Parathyroid adenoma (tissue), 2 donors: ENCODE data around the gene GNAS.

ENCODE experiments used
- H2AFZ ChIP-seq: fragments of 300-600 bp; sonication (generic); one replicate; pipeline ENCODE4 v1.7.0; 2017; ENCODE audit warnings: antibody characterized with exemption, mild to moderate bottlenecking
- H3K27ac ChIP-seq: fragments of 300-600 bp; sonication (generic); one replicate; pipeline ENCODE4 v1.7.0; 2017
- H3K27me3 ChIP-seq: fragments of 300-600 bp; sonication (generic); one replicate; pipeline ENCODE4 v1.7.0; 2017; ENCODE audit warnings: low read length; ENCODE audit not compliant: control insufficient read depth, insufficient read depth
- H3K36me3 ChIP-seq: fragments of 300-600 bp; sonication (generic); one replicate; pipeline ENCODE4 v1.7.0; 2017; ENCODE audit warnings: low read length; ENCODE audit not compliant: control insufficient read depth, insufficient read depth
- H3K4me1 ChIP-seq: fragments of 300-600 bp; sonication (generic); one replicate; pipeline ENCODE4 v1.7.0; 2017; ENCODE audit warnings: control low read depth
- H3K4me2 ChIP-seq: fragments of 300-600 bp; sonication (generic); one replicate; pipeline ENCODE4 v1.7.0; 2017; ENCODE audit warnings: low read length
- H3K4me3 ChIP-seq: fragments of 300-600 bp; sonication (generic); one replicate; pipeline ENCODE4 v1.7.0; 2017; ENCODE audit warnings: low read depth, low read length
- H3K79me2 ChIP-seq: fragments of 300-600 bp; sonication (generic); one replicate; pipeline ENCODE4 v1.7.0; 2017; ENCODE audit warnings: control low read depth
- H3K9ac ChIP-seq: fragments of 300-600 bp; sonication (generic); one replicate; pipeline ENCODE4 v1.7.0; 2017; ENCODE audit warnings: mild to moderate bottlenecking
- H3K9me3 ChIP-seq: fragments of 300-600 bp; sonication (generic); one replicate; pipeline ENCODE4 v1.7.0; 2017; ENCODE audit warnings: low read length; ENCODE audit not compliant: control insufficient read depth
- TF ChIP-seq, protein P1 (sequence below): fragments of 300-600 bp; sonication (generic); IDR thresholded peaks from one replicate; pipeline ENCODE4 v1.7.0; 2017; ENCODE audit warnings: antibody characterized with exemption, mild to moderate bottlenecking
- donor health status: primary hyperparathyroidism.

The GNAS gene

DNA sequence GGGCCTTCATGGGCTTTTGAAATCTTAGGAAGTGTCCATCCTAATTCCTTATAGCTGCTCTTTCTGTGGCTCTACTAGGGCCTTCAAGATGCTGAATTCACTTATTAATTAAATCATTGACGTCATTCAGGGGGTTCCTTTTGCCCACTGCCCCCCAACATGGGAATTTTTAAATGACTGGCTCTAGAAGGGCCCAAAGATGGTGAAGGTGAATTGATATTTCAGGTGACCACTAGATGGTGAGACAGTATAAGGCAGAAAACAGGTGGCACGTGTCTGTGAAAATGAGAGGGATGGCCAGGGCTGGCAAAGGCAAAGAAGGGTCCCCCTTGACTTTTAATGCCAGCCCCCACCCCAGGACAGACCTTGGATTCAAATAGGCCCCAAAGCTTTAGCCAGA, 11.8 kb downstream of the GNAS start:
- no peaks in the 10 kb centered on the region for H3K27me3 ChIP-seq
- no peaks in the 10 kb centered on the region for H3K79me2 ChIP-seq
- H3K9me3 ChIP-seq = no peaks in the 10 kb centered on the region
- no peak overlapping the region for H3K9ac ChIP-seq
- no peaks in the 10 kb centered on the region for H3K36me3 ChIP-seq
- H2AFZ ChIP-seq = no peak overlapping the region
- H3K4me3 ChIP-seq = no peak overlapping the region
- H3K4me2 ChIP-seq = no peak overlapping the region
- TF ChIP-seq, protein P1, sequence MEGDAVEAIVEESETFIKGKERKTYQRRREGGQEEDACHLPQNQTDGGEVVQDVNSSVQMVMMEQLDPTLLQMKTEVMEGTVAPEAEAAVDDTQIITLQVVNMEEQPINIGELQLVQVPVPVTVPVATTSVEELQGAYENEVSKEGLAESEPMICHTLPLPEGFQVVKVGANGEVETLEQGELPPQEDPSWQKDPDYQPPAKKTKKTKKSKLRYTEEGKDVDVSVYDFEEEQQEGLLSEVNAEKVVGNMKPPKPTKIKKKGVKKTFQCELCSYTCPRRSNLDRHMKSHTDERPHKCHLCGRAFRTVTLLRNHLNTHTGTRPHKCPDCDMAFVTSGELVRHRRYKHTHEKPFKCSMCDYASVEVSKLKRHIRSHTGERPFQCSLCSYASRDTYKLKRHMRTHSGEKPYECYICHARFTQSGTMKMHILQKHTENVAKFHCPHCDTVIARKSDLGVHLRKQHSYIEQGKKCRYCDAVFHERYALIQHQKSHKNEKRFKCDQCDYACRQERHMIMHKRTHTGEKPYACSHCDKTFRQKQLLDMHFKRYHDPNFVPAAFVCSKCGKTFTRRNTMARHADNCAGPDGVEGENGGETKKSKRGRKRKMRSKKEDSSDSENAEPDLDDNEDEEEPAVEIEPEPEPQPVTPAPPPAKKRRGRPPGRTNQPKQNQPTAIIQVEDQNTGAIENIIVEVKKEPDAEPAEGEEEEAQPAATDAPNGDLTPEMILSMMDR = no peak
- no peak overlapping the region for H3K27ac ChIP-seq
- no peaks in the 10 kb centered on the region for H3K4me1 ChIP-seq

DNA sequence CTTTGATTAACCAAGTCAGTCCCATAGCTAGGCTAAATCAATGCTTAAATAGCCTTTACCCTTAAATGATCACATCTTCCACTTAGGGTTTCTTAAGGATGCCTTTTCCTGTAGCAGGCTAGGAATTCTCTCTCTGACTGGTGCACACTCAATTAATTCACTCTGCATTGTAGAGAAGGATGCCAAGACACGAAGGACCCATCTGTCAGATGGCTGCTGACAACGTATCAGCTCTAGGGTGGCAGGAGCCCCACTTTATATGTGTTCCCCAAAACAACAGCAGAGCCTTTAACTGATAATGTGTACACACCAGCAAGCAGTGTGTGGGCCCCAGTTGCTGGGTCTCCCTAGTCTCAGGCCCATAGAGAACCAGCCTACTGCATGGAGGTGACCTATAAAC, 13.3 kb downstream of the GNAS start:
- Histone ChIP-seq H3K4me1 (no peaks in the 10 kb centered on the region), H3K27ac (no peak overlapping the region), H3K4me3 (no peak overlapping the region), H3K9me3 (no peaks in the 10 kb centered on the region), H2AFZ (no peak overlapping the region), H3K36me3 (no peaks in the 10 kb centered on the region), H3K9ac (no peak overlapping the region), H3K79me2 (no peaks in the 10 kb centered on the region), H3K27me3 (no peaks in the 10 kb centered on the region), H3K4me2 (no peak overlapping the region)
- TF ChIP-seq, protein P1 = no peak

DNA sequence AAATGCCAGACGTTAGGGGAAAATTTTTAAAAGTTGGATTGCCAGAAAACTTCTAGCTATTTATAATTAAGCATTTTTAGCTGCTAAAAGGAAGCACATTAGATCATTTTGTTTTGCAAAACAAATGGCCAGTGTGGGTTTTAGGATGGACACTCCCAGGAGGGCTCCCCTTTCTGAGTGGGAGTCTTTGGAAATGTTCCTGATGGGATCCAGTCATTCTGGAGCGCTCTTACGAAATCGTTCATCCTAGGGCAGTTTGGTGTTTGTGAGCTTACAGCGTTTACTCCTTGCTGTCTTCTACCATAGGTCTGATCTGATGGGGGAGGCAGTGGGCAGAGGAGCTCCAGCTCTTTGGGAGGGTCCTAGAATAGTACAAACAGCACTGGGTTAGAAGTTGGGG, 14.7 kb downstream of the GNAS start:
- no peak overlapping the region for H3K4me3 ChIP-seq
- no peaks in the 10 kb centered on the region for H3K79me2 ChIP-seq
- no peaks in the 10 kb centered on the region for H3K4me1 ChIP-seq
- no peak overlapping the region for H3K27ac ChIP-seq
- H3K4me2 ChIP-seq = no peak overlapping the region
- TF ChIP-seq, protein P1 = no peak
- no peaks in the 10 kb centered on the region for H3K27me3 ChIP-seq
- no peak overlapping the region for H2AFZ ChIP-seq
- no peak overlapping the region for H3K9ac ChIP-seq
- no peaks in the 10 kb centered on the region for H3K36me3 ChIP-seq
- H3K9me3 ChIP-seq = no peaks in the 10 kb centered on the region

DNA sequence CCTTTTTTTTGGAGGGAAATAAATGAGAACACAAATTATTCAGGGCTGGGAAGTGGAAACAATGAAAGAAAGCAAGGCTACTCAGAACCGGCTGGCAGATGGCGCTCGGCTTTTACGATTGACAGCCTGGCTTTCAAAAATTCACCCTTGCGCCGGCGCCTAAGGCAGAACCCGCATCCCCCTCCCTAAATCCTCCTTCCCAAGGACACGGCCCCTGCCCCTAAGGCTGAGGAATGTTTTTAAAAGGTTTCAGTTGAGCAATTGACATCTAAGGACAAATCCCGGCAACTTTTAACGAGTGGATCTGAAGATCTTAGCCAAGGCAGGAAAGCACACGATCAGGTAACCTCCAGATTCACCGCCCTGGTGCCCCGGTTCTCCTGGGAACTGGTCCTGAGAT, 16.3 kb downstream of the GNAS start:
- H3K4me3 ChIP-seq = no peak overlapping the region
- TF ChIP-seq, protein P1 = peak; percentile 38
- H3K9ac ChIP-seq = no peak overlapping the region
- no peak overlapping the region for H3K27ac ChIP-seq
- H3K27me3 ChIP-seq = no peaks in the 10 kb centered on the region
- no peaks in the 10 kb centered on the region for H3K4me1 ChIP-seq
- no peaks in the 10 kb centered on the region for H3K79me2 ChIP-seq
- H3K36me3 ChIP-seq = no peaks in the 10 kb centered on the region
- H2AFZ ChIP-seq = peak overlapping the region; percentile 47
- no peak overlapping the region for H3K4me2 ChIP-seq
- no peaks in the 10 kb centered on the region for H3K9me3 ChIP-seq

DNA sequence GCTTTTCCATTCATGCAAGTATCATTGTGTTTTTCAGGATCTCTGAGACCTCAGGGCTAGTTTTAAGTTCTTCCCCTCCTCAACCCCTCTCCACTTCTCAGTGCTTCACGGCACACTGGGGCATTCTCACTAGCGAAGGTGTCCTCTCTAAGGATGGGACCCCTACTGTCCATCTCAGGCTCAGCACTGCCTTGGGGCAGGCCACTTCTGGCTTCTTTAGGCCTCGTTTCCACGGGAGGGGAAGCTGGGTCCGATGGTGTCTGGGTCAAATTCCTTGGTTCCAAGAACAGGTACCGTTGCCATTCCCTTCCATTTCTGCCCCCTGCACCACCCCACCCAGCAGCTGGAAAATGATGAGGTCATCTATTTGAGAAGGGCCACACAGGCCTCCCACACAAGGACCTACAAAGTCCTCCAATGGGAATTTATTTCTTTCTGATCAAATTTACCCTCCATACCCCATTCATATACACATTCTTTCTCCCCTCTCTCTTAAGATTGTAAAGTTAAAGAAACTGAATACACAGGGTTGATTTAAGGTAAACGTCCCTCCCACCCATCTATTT, 17.2 kb downstream of the GNAS start:
- no peak overlapping the region for H3K27ac ChIP-seq
- H3K27me3 ChIP-seq = no peaks in the 10 kb centered on the region
- H3K36me3 ChIP-seq = no peaks in the 10 kb centered on the region
- no peak overlapping the region for H3K9ac ChIP-seq
- no peaks in the 10 kb centered on the region for H3K9me3 ChIP-seq
- TF ChIP-seq, protein P1 = no peak
- H3K79me2 ChIP-seq = no peaks in the 10 kb centered on the region
- no peak overlapping the region for H2AFZ ChIP-seq
- no peak overlapping the region for H3K4me3 ChIP-seq
- H3K4me2 ChIP-seq = no peak overlapping the region
- no peaks in the 10 kb centered on the region for H3K4me1 ChIP-seq
